H1 (cell line): ENCODE results near the gene ZRANB1. TPM values are rescaled to one million over a fixed set of nuclear protein-coding genes. Genes with fewer than 3 reads are reported as not detected.

Source experiments
- CTCF ChIA-PET: fragments of 300-600 bp; sonication (Branson Sonifier 250); formaldehyde crosslinking; loops from one replicate; lab custom pipeline; 2021; ENCODE audit not compliant: partially characterized antibody; lab: Charles Lee
- POLR2A ChIA-PET: fragments of 300-600 bp; sonication (Branson Sonifier 250); formaldehyde crosslinking; loops from one replicate; lab custom pipeline; 2021; ENCODE audit warnings: inconsistent platforms; ENCODE audit not compliant: partially characterized antibody; lab: Charles Lee
- DNase-seq, 2 experiments: peaks; one replicate each; pipeline versions ENCODE4 v3.0.0 to v3.0.0-alpha.2; 2010 to 2022; ENCODE audit warnings: low spot score in 2 of 2, low read depth in 1 of 2, mixed read lengths in 1 of 2
- FAIRE-seq: peaks from 2 replicates; lab custom pipeline; 2011; peaks lifted over from hg19 to GRCh38; lab: Jason Lieb, UNC
- H2AFZ ChIP-seq: 2 replicates; pipeline ENCODE4 v1.8.1; 2012; ENCODE audit warnings: low read length, inconsistent platforms
- H2AK5ac ChIP-seq: 2 replicates; pipeline ENCODE4 v1.6.1; 2013; ENCODE audit warnings: low read depth, low read length
- H2BK120ac ChIP-seq: replicated peaks from 2 replicates; pipeline ENCODE3; 2013; ENCODE audit warnings: low read depth, low read length, inconsistent platforms
- H2BK12ac ChIP-seq: 2 replicates; pipeline ENCODE4 v1.6.1; 2013; ENCODE audit warnings: low read depth, low read length
- H2BK15ac ChIP-seq: 2 replicates; pipeline ENCODE4 v1.6.1; 2013; ENCODE audit warnings: low read length
- H2BK20ac ChIP-seq: 2 replicates; pipeline ENCODE4 v1.6.1; 2013; ENCODE audit warnings: low read length
- H2BK5ac ChIP-seq: 2 replicates; pipeline ENCODE4 v1.6.1; 2013; ENCODE audit warnings: low read depth, low read length
- H3K14ac ChIP-seq: 2 replicates; pipeline ENCODE4 v1.6.1; 2013; ENCODE audit warnings: inconsistent platforms; ENCODE audit not compliant: insufficient read length
- H3K18ac ChIP-seq: 2 replicates; pipeline ENCODE4 v1.6.1; 2013; ENCODE audit warnings: low read length; ENCODE audit errors: extremely low read depth
- H3K23ac ChIP-seq: 2 replicates; pipeline ENCODE4 v1.6.1; 2013; ENCODE audit warnings: inconsistent platforms; ENCODE audit not compliant: insufficient read length
- H3K23me2 ChIP-seq: 2 replicates; pipeline ENCODE4 v1.6.1; 2013; ENCODE audit warnings: low read depth, low read length
- H3K27ac ChIP-seq: 2 replicates; pipeline ENCODE4 v1.6.1; 2011; ENCODE audit warnings: low read depth, low read length, inconsistent platforms
- H3K27me3 ChIP-seq, 4 experiments: replicated peaks in 1 of 4; 1 replicate in 1 of 4; 2 replicates in 3 of 4; pipeline versions ENCODE4 v1.6.1 to v1.8.1; 2011 to 2013; ENCODE audit warnings: low read length in 3 of 4, mild to moderate bottlenecking in 3 of 4, inconsistent platforms in 2 of 4, mixed read lengths in 2 of 4, moderate library complexity in 1 of 4; ENCODE audit not compliant: control insufficient read depth in 3 of 4, insufficient read depth in 3 of 4; ENCODE audit errors: extremely low read depth in 1 of 4
- H3K36me3 ChIP-seq, 4 experiments: 2 replicates each; pipeline versions ENCODE4 v1.6.1 to v1.8.1; 2011 to 2013; ENCODE audit warnings: mild to moderate bottlenecking in 4 of 4, low read length in 3 of 4, moderate library complexity in 2 of 4, control low read depth in 1 of 4, inconsistent platforms in 1 of 4; ENCODE audit not compliant: insufficient read depth in 4 of 4, control insufficient read depth in 2 of 4
- H3K4ac ChIP-seq: replicated peaks from 2 replicates; pipeline ENCODE3; 2013; ENCODE audit warnings: low read length, low read depth, mixed read lengths, inconsistent platforms; ENCODE audit not compliant: insufficient read length
- H3K4me1 ChIP-seq, 4 experiments: replicated peaks in 1 of 4; 1 replicate in 1 of 4; 2 replicates in 3 of 4; pipeline versions ENCODE4 v1.6.1 to v1.8.1; 2011 to 2013; ENCODE audit warnings: low read length in 3 of 4, inconsistent platforms in 2 of 4, mixed read lengths in 1 of 4; ENCODE audit not compliant: insufficient read depth in 4 of 4, control insufficient read depth in 3 of 4
- H3K4me2 ChIP-seq, 2 experiments: 2 replicates each; pipeline versions ENCODE4 v1.6.1 to v1.8.1; 2011 to 2013; ENCODE audit warnings: low read depth in 2 of 2, low read length in 2 of 2, control low read depth in 1 of 2, inconsistent platforms in 1 of 2, mild to moderate bottlenecking in 1 of 2; ENCODE audit not compliant: insufficient read depth in 1 of 2
- H3K4me3 ChIP-seq, 4 experiments: fragments of 200-600, 300-600 bp in 1 of 4; sonication (generic), shearing (Covaris generic), sonication (Bioruptor Twin) in 1 of 4; 2 replicates each; pipeline versions ENCODE4 v1.5.1 to v1.8.1; 2011 to 2016; ENCODE audit warnings: low read length in 4 of 4, low read depth in 3 of 4, control low read depth in 2 of 4, inconsistent platforms in 2 of 4, mild to moderate bottlenecking in 2 of 4, mixed read lengths in 1 of 4, moderate library complexity in 1 of 4; ENCODE audit not compliant: insufficient read depth in 2 of 4; ENCODE audit errors: extremely low read depth in 1 of 4
- H3K56ac ChIP-seq: replicated peaks from 2 replicates; pipeline ENCODE3; 2013; ENCODE audit warnings: low read depth, mild to moderate bottlenecking, mixed read lengths, low read length, inconsistent platforms; ENCODE audit not compliant: insufficient read length
- H3K79me1 ChIP-seq: 2 replicates; pipeline ENCODE4 v1.6.1; 2013; ENCODE audit warnings: low read depth, low read length, control low read depth
- H3K79me2 ChIP-seq, 2 experiments: 2 replicates each; pipeline versions ENCODE4 v1.6.1 to v1.8.1; 2012 to 2013; ENCODE audit warnings: low read length in 2 of 2, mild to moderate bottlenecking in 2 of 2, inconsistent platforms in 1 of 2; ENCODE audit not compliant: insufficient read depth in 2 of 2, control insufficient read depth in 1 of 2
- H3K9ac ChIP-seq, 4 experiments: replicated peaks in 1 of 4; 1 replicate in 1 of 4; 2 replicates in 3 of 4; pipeline versions ENCODE4 v1.6.1 to v1.8.1; 2011 to 2013; ENCODE audit warnings: low read depth in 3 of 4, low read length in 3 of 4, control low read depth in 2 of 4, mild to moderate bottlenecking in 2 of 4, moderate library complexity in 2 of 4, inconsistent platforms in 1 of 4; ENCODE audit errors: extremely low read depth in 1 of 4
- H3K9me3 ChIP-seq, 2 experiments: 2 replicates each; pipeline versions ENCODE4 v1.6.1 to v1.8.1; 2012 to 2013; ENCODE audit warnings: mild to moderate bottlenecking in 2 of 2, moderate library complexity in 2 of 2, control low read depth in 1 of 2, inconsistent platforms in 1 of 2, low read depth in 1 of 2, low read length in 1 of 2, mixed read lengths in 1 of 2; ENCODE audit not compliant: insufficient read depth in 2 of 2
- H4K20me1 ChIP-seq, 2 experiments: replicated peaks in 1 of 2; 2 replicates each; pipeline versions ENCODE3 to v1.8.1; 2011 to 2013; ENCODE audit warnings: inconsistent platforms in 2 of 2, low read length in 2 of 2, mild to moderate bottlenecking in 1 of 2; ENCODE audit not compliant: insufficient read depth in 2 of 2, control insufficient read depth in 1 of 2
- H4K5ac ChIP-seq: 2 replicates; pipeline ENCODE4 v1.6.1; 2013; ENCODE audit warnings: low read length, low read depth, mixed read lengths, inconsistent platforms; ENCODE audit not compliant: insufficient read length
- H4K8ac ChIP-seq: 2 replicates; pipeline ENCODE4 v1.8.0; 2013; ENCODE audit warnings: mild to moderate bottlenecking, moderate library complexity, low read length, inconsistent platforms; ENCODE audit not compliant: insufficient read depth; ENCODE audit errors: extremely low read depth
- H4K91ac ChIP-seq: replicated peaks from 2 replicates; pipeline ENCODE3; 2013; ENCODE audit warnings: low read length, mixed read lengths, inconsistent platforms; ENCODE audit not compliant: insufficient read length
- CTBP2 ChIP-seq: IDR thresholded peaks from 2 replicates; pipeline ENCODE4 v1.7.0; 2011; ENCODE audit warnings: borderline replicate concordance, mild to moderate bottlenecking, moderate library complexity, mixed read lengths, low read length; ENCODE audit not compliant: insufficient read depth, insufficient read length
- KDM4A ChIP-seq: IDR thresholded peaks from one replicate; pipeline ENCODE4 v1.7.1; 2012; ENCODE audit warnings: low read depth, mild to moderate bottlenecking, moderate library complexity, low read length, inconsistent platforms; ENCODE audit not compliant: severe bottlenecking
- WGBS, 2 experiments: shearing (Covaris generic) in 1 of 2; methylation state at CpG; one replicate each; pipeline versions ENCODE4 v1.1.6 to v1.1.7; 2013 to 2015; ENCODE audit warnings: low lambda C conversion rate in 2 of 2, mixed read lengths in 2 of 2, inconsistent platforms in 1 of 2, low coverage in 1 of 2, missing lambda C conversion rate in 1 of 2; ENCODE audit not compliant: insufficient replicate concordance in 2 of 2, insufficient coverage in 1 of 2, insufficient read length in 1 of 2; ENCODE audit errors: extremely low coverage in 1 of 2, missing lambda C conversion rate in 1 of 2; 5-methylcytosine and 5-hydroxymethylcytosine counted together
- polyA plus RNA-seq, 7 experiments: library from polyadenylated mRNA; depleted of rRNA in 3 of 7; stranded (reverse) in 5 of 7; unstranded in 2 of 7; fragments of >200 nt in 5 of 7; fragments of 200-250 nt in 2 of 7; gene quantifications; 1 replicate in 5 of 7; 2 replicates in 1 of 7; 4 replicates in 1 of 7; pipeline versions ENCODE4 v1.2.1 to v1.2.3, GENCODE V29; 2011 to 2013; ENCODE audit warnings: missing spikeins in 2 of 7, mixed read lengths in 2 of 7
- total RNA-seq: library from RNA; stranded (reverse); fragmentation: NEBNext Ultra II Directional; extraction: Animal tissue kit (Norgen Biotek cat#: 25700); gene quantifications from 2 replicates; pipeline ENCODE4 v1.2.1, GENCODE V29; 2021

ZRANB1 gene
- total and polyA plus RNA-seq, 2 of the 8 experiments (the other 6 are each of a cell fraction or from before 2014, with no cell fraction given) = 6.1 to 19.9 TPM

GRCh38 chr10:125020386-125020785 lies 78.5 kb downstream of the ZRANB1 start:
- DNase-seq = no peak
- Histone ChIP-seq H3K79me2 (peaks cover 8 to 100% of the 10 kb centered on the region in 2 experiments; a peak in 3 of 4 replicates), H3K4me2 (no peak overlapping the region), H2BK20ac (no peak overlapping the region), H3K18ac (no peak overlapping the region), H3K23ac (no peak overlapping the region), H4K91ac (no peak overlapping the region), H3K27me3 (no peaks in the 10 kb centered on the region), H3K23me2 (no peaks in the 10 kb centered on the region), H2AFZ (no peak overlapping the region), H2BK120ac (no peak overlapping the region), H2BK12ac (no peak overlapping the region), H4K5ac (no peak overlapping the region), H3K79me1 (peaks cover 35% of the 10 kb centered on the region), H3K9ac (no peak overlapping the region), H4K20me1 (peaks cover 24 to 31% of the 10 kb centered on the region in 2 experiments), H3K36me3 (peaks cover 4 to 53% (median 26%) of the 10 kb centered on the region in 4 experiments; a peak in 6 of 8 replicates), H3K9me3 (peaks cover 10 to 14% of the 10 kb centered on the region in 2 experiments; a peak in 3 of 4 replicates), H3K4me1 (peaks cover 0 to 2% (median 0%) of the 10 kb centered on the region in 4 experiments; a peak in 3 of 7 replicates), H2AK5ac (no peak overlapping the region), H2BK15ac (no peak overlapping the region), H3K56ac (no peak overlapping the region), H3K14ac (no peak overlapping the region), H3K4me3 (no peak overlapping the region), H3K4ac (no peak overlapping the region)
- no peak for FAIRE-seq
- 92% methylated on average over 17 of the region's 17 CpGs; no CpG with 5 or more reads in 1 of the 2 experiments for WGBS, 2 experiments
- CTCF ChIA-PET = interaction anchor here (1.3 to 3.4 kb wide), 3 partner anchors 16 to 28 kb away, joined by 3 to 12 read pairs (median 5); no protein-coding TSS in a partner anchor
- TF ChIP-seq CTBP2 (no peak), KDM4A (no peak)
- TF ChIP-seq, all 59 proteins: peak for 0
- Histone ChIP-seq H2BK5ac (no peak overlapping the region), H3K27ac (no peak overlapping the region), H4K8ac (no peak overlapping the region; the same call in 1 of the 2 replicates)
- POLR2A ChIA-PET = no interaction called here
